Activated gamma-delta T cell (primary cell): ENCODE data around the gene SULT1C3.

Experiments used
- DNase-seq: peaks from one replicate; lab custom pipeline; 2025; lab: John Stamatoyannopoulos, UW
- total RNA-seq, 2 donors: gene quantifications; one replicate each; lab custom pipeline; 2026; lab: John Stamatoyannopoulos, UW

Gene SULT1C3
- total RNA-seq: 0 reads per million in 2 donors

GRCh38 chr2:108239786-108240185, at the start of gene SULT1C3:
Gene SULT1C3, plus strand, starts transcription at chr2:108239968. Its CDS starts 7,227 bp downstream, at chr2:108247195.
- DNase-seq: no peak

GRCh38 chr2:108193251-108193650, 46.5 kb upstream of the SULT1C3 start:
- DNase-seq: no peak

GRCh38 chr2:108194409-108195132, 45.2 kb upstream of the SULT1C3 start:
- no peak for DNase-seq

- no peak for DNase-seq
Measured at GRCh38 chr2:108195133-108195439, 44.7 kb upstream of the SULT1C3 start.

- DNase-seq: no peak
Measured at GRCh38 chr2:108199726-108200125, 40.0 kb upstream of the SULT1C3 start.

- DNase-seq: no peak
Measured at GRCh38 chr2:108200569-108200968, 39.2 kb upstream of the SULT1C3 start.

- no peak for DNase-seq
Measured at GRCh38 chr2:108212671-108213070, 27.1 kb upstream of the SULT1C3 start.

GRCh38 chr2:108215794-108216211, 24.0 kb upstream of the SULT1C3 start:
- no peak for DNase-seq

- no peak for DNase-seq
Measured at GRCh38 chr2:108217211-108217610, 22.6 kb upstream of the SULT1C3 start.

- DNase-seq: no peak
Measured at GRCh38 chr2:108219688-108220087, 20.1 kb upstream of the SULT1C3 start.

GRCh38 chr2:108220191-108220590, 19.6 kb upstream of the SULT1C3 start:
- no peak for DNase-seq

- DNase-seq: no peak
Measured at GRCh38 chr2:108220942-108221541, 18.7 kb upstream of the SULT1C3 start.

GRCh38 chr2:108222261-108222660, 17.5 kb upstream of the SULT1C3 start:
- no peak for DNase-seq

- DNase-seq: no peak
Measured at GRCh38 chr2:108223573-108223972, 16.2 kb upstream of the SULT1C3 start.

- DNase-seq: no peak
Measured at GRCh38 chr2:108224022-108224421, 15.7 kb upstream of the SULT1C3 start.

GRCh38 chr2:108226564-108226963, 13.2 kb upstream of the SULT1C3 start:
- DNase-seq: no peak

- DNase-seq: no peak
Measured at GRCh38 chr2:108228006-108228405, 11.8 kb upstream of the SULT1C3 start.

- no peak for DNase-seq
Measured at GRCh38 chr2:108228537-108228936, 11.2 kb upstream of the SULT1C3 start.

- DNase-seq: no peak
Measured at GRCh38 chr2:108229875-108230274, 9.9 kb upstream of the SULT1C3 start.

GRCh38 chr2:108235577-108235976, 4.2 kb upstream of the SULT1C3 start:
- no peak for DNase-seq

- no peak for DNase-seq
Measured at GRCh38 chr2:108236676-108237335, 3.0 kb upstream of the SULT1C3 start.

GRCh38 chr2:108240966-108241365, 1.2 kb downstream of the SULT1C3 start:
- no peak for DNase-seq

GRCh38 chr2:108243566-108243965, 3.8 kb downstream of the SULT1C3 start:
- no peak for DNase-seq
